Measurements from ENCODE around the gene AVEN.

DNA sequence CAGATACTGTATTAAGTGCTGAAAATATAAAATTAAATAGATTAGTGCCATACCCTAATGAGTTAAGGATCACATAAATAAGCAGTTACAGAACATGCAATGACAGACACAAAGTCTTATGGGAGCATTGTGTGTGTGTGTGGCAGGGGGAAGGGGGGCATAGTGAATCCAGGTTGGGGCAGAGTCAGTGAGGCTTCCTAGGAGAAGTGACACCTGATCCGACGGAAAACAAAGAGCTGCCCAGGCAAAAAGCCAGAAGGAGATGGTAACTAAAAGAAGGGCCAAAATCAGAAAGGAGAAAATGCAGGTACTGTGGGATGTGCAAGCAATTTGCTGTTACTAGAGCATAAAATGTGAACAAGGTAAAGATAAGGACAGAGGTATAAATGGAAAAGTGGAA is 150.8 kb downstream of the AVEN start:
- TF ChIP-seq CTCF (IDR thresholded peaks at IDR 0.05) (no peak), POLR2A (IDR thresholded peaks at IDR 0.05) (no peak)

Measured in uterus (tissue), 2 donors.